Measurements from ENCODE around the gene PSD2. TPM values are rescaled to one million over a fixed set of nuclear protein-coding genes. Genes with fewer than 3 reads are reported as not detected.

Gene PSD2
- total RNA-seq, 1 donor from 2014 or later: not detected

- Mint-ChIP-seq H3K4me3 (no peak overlapping the region), H3K9me3 (no peaks in the 10 kb centered on the region), H3K4me1 (peaks cover 8% of the 10 kb centered on the region), H3K36me3 (ENCODE audit: low read depth) (no peaks in the 10 kb centered on the region), H3K27ac (no peak overlapping the region), H3K27me3 (peaks cover 59% of the 10 kb centered on the region)
- no peak for TF ChIP-seq CTCF (IDR thresholded peaks at IDR 0.05)
- intact Hi-C loops (cut with micrococcal nuclease): no loop called here
- CTCF ChIA-PET: interaction anchor here (2.4 kb wide), 1 partner anchor 12 kb away, joined by 7 read pairs; no protein-coding TSS in a partner anchor
- POLR2A ChIA-PET: no interaction called here
- ATAC-seq (ENCODE audit: low read depth) (no peak), DNase-seq (no peak)
Observed at GRCh38 chr5:139798883-139799282, 3.3 kb downstream of the PSD2 start.

GRCh38 chr5:139799359-139799758, 3.8 kb downstream of the PSD2 start:
- Mint-ChIP-seq H3K36me3 (ENCODE audit: low read depth) (no peaks in the 10 kb centered on the region), H3K4me1 (peaks cover 8% of the 10 kb centered on the region), H3K9me3 (no peaks in the 10 kb centered on the region), H3K27me3 (peaks cover 55% of the 10 kb centered on the region), H3K27ac (no peak overlapping the region), H3K4me3 (no peak overlapping the region)
- CTCF ChIA-PET: no interaction called here
- DNase-seq: no peak
- POLR2A ChIA-PET: no interaction called here
- ATAC-seq (ENCODE audit: low read depth): no peak
- intact Hi-C loops (cut with micrococcal nuclease): no loop called here
- TF ChIP-seq CTCF (IDR thresholded peaks at IDR 0.05): no peak

GRCh38 chr5:139803978-139804377, 8.4 kb downstream of the PSD2 start:
- Mint-ChIP-seq H3K36me3 (ENCODE audit: low read depth) (no peaks in the 10 kb centered on the region), H3K27ac (no peak overlapping the region), H3K4me1 (no peaks in the 10 kb centered on the region), H3K9me3 (no peaks in the 10 kb centered on the region), H3K27me3 (peaks cover 46% of the 10 kb centered on the region), H3K4me3 (no peak overlapping the region)
- intact Hi-C loops (cut with micrococcal nuclease): no loop called here
- ATAC-seq (ENCODE audit: low read depth) (no peak), DNase-seq (no peak)
- TF ChIP-seq CTCF (IDR thresholded peaks at IDR 0.05): no peak
- POLR2A ChIA-PET: no interaction called here
- CTCF ChIA-PET: no interaction called here

- H3K27me3 Mint-ChIP-seq: peaks cover 44% of the 10 kb centered on the region
- DNase-seq: no peak
- intact Hi-C loops (cut with micrococcal nuclease): no loop called here
Observed at GRCh38 chr5:139804800-139805397, 9.3 kb downstream of the PSD2 start.

GRCh38 chr5:139805545-139805944, 9.9 kb downstream of the PSD2 start:
- ChIA-PET POLR2A (no interaction called here), CTCF (interaction anchor here (1.2 to 1.5 kb wide), 2 partner anchors 57 to 163 kb away, joined by 4 to 5 read pairs; no protein-coding TSS in a partner anchor)
- Mint-ChIP-seq H3K36me3 (ENCODE audit: low read depth) (no peaks in the 10 kb centered on the region), H3K27ac (no peak overlapping the region), H3K27me3 (peaks cover 47% of the 10 kb centered on the region), H3K4me3 (no peak overlapping the region), H3K4me1 (no peaks in the 10 kb centered on the region), H3K9me3 (no peaks in the 10 kb centered on the region)
- DNase-seq (no peak), ATAC-seq (ENCODE audit: low read depth) (no peak)
- TF ChIP-seq CTCF (IDR thresholded peaks at IDR 0.05): no peak
- intact Hi-C loops (cut with micrococcal nuclease): no loop called here

More at GRCh38 chr5:139804800-139805397, 9.3 kb downstream of the PSD2 start:
- CTCF ChIA-PET: interaction anchor here (1.2 to 1.5 kb wide), 2 partner anchors 58 to 164 kb away, joined by 4 to 5 read pairs; no protein-coding TSS in a partner anchor
- Mint-ChIP-seq H3K9me3 (no peaks in the 10 kb centered on the region), H3K4me3 (no peak overlapping the region), H3K4me1 (no peaks in the 10 kb centered on the region), H3K36me3 (ENCODE audit: low read depth) (no peaks in the 10 kb centered on the region), H3K27ac (no peak overlapping the region)
- ATAC-seq (ENCODE audit: low read depth): no peak
- no peak for TF ChIP-seq CTCF (IDR thresholded peaks at IDR 0.05)
- POLR2A ChIA-PET: no interaction called here

Data from activated B cell treated with CpG ODN at 0.5 μM for 24 hours (primary cell).